ENCODE results near the gene HCN4. TPM values are rescaled to one million over a fixed set of nuclear protein-coding genes. Genes with fewer than 3 reads are reported as not detected.

HCN4 gene
- total RNA-seq, 1 donor from 2014 or later = 0.41 TPM

- DNase-seq (ENCODE audit: low spot score) = peak; percentile 64
- peaks cover 31% of the 10 kb centered on the region for H3K27me3 Mint-ChIP-seq (ENCODE audit: insufficient read depth, low read depth)
- no peak overlapping the region for H3K27ac ChIP-seq
- TF ChIP-seq EZH2 (IDR thresholded peaks at IDR 0.05) (no peak), EZH2phosphoT487 (IDR thresholded peaks at IDR 0.05) (no peak)
- H4K20me1 ChIP-seq (ENCODE audit: low read depth) = peaks cover 12% of the 10 kb centered on the region
- peak overlapping the region; percentile 84 for H3K4me2 ChIP-seq
- H3K4me1 Mint-ChIP-seq = peaks cover 24% of the 10 kb centered on the region
- no peak overlapping the region for H3K27ac Mint-ChIP-seq
- no peaks in the 10 kb centered on the region for H3K9me3 Mint-ChIP-seq
- no peaks in the 10 kb centered on the region for H3K36me3 ChIP-seq
- peak overlapping the region; percentile 89 for H3K4me3 Mint-ChIP-seq
- no peaks in the 10 kb centered on the region for H3K9me3 ChIP-seq (ENCODE audit: low read depth)
- peaks cover 69% of the 10 kb centered on the region for H3K27me3 ChIP-seq
- peaks cover 6% of the 10 kb centered on the region for H3F3A ChIP-seq (ENCODE audit: low read depth)
- H3K79me2 ChIP-seq (ENCODE audit: low read depth) = no peaks in the 10 kb centered on the region
- H3K36me3 Mint-ChIP-seq = no peaks in the 10 kb centered on the region
- peaks cover 10% of the 10 kb centered on the region for H3K4me1 ChIP-seq
- no peak overlapping the region for H3K9ac ChIP-seq
- peak overlapping the region; percentile 78 for H2AFZ ChIP-seq (replicated peaks)
- peak overlapping the region; percentile 85 for H3K4me3 ChIP-seq
These were observed 996 bp downstream of the HCN4 start for GRCh38 chr15:73367624-73368300.

- H2AFZ ChIP-seq (replicated peaks) = peak overlapping the region; percentile 78
- peak overlapping the region; percentile 84 for H3K4me2 ChIP-seq
- no peak overlapping the region for H3K9ac ChIP-seq
- Mint-ChIP-seq H3K4me3 (peak overlapping the region; percentile 89), H3K36me3 (no peaks in the 10 kb centered on the region), H3K9me3 (no peaks in the 10 kb centered on the region), H3K27me3 (ENCODE audit: insufficient read depth, low read depth) (peaks cover 31% of the 10 kb centered on the region), H3K27ac (no peak overlapping the region), H3K4me1 (peaks cover 27% of the 10 kb centered on the region)
- H3K27ac ChIP-seq = no peak overlapping the region
- peak; percentile 38 for TF ChIP-seq EZH2phosphoT487 (IDR thresholded peaks at IDR 0.05)
- TF ChIP-seq EZH2 (IDR thresholded peaks at IDR 0.05) = no peak
- peak overlapping the region; percentile 85 for H3K4me3 ChIP-seq
- H3K79me2 ChIP-seq (ENCODE audit: low read depth) = no peaks in the 10 kb centered on the region
- H3F3A ChIP-seq (ENCODE audit: low read depth) = peaks cover 6% of the 10 kb centered on the region
- DNase-seq (ENCODE audit: low spot score) = peak; percentile 54
- no peaks in the 10 kb centered on the region for H3K9me3 ChIP-seq (ENCODE audit: low read depth)
- H3K4me1 ChIP-seq = peaks cover 10% of the 10 kb centered on the region
- H4K20me1 ChIP-seq (ENCODE audit: low read depth) = peaks cover 12% of the 10 kb centered on the region
- peaks cover 68% of the 10 kb centered on the region for H3K27me3 ChIP-seq
- no peaks in the 10 kb centered on the region for H3K36me3 ChIP-seq
These were observed 1.8 kb downstream of the HCN4 start for GRCh38 chr15:73366766-73367623.

GRCh38 chr15:73364070-73364469, 4.7 kb downstream of the HCN4 start:
- Mint-ChIP-seq H3K27me3 (ENCODE audit: insufficient read depth, low read depth) (peaks cover 14% of the 10 kb centered on the region), H3K9me3 (no peaks in the 10 kb centered on the region), H3K36me3 (no peaks in the 10 kb centered on the region), H3K4me3 (no peak overlapping the region), H3K4me1 (peaks cover 23% of the 10 kb centered on the region), H3K27ac (peak overlapping the region; percentile 48)
- H3K4me3 ChIP-seq = no peak overlapping the region
- H3K36me3 ChIP-seq = no peaks in the 10 kb centered on the region
- H3K4me2 ChIP-seq = no peak overlapping the region
- H3K79me2 ChIP-seq (ENCODE audit: low read depth) = no peaks in the 10 kb centered on the region
- peaks cover 39% of the 10 kb centered on the region for H3K27me3 ChIP-seq
- H2AFZ ChIP-seq (replicated peaks) = no peak overlapping the region
- peaks cover 6% of the 10 kb centered on the region for H3F3A ChIP-seq (ENCODE audit: low read depth)
- peaks cover 12% of the 10 kb centered on the region for H4K20me1 ChIP-seq (ENCODE audit: low read depth)
- H3K9me3 ChIP-seq (ENCODE audit: low read depth) = no peaks in the 10 kb centered on the region
- no peak overlapping the region for H3K9ac ChIP-seq
- no peak for DNase-seq (ENCODE audit: low spot score)
- no peak overlapping the region for H3K27ac ChIP-seq
- H3K4me1 ChIP-seq = peaks cover 6% of the 10 kb centered on the region
- no peak for TF ChIP-seq EZH2phosphoT487 (IDR thresholded peaks at IDR 0.05)

- TF ChIP-seq CTCF (IDR thresholded peaks at IDR 0.05) (no peak), EZH2 (IDR thresholded peaks at IDR 0.05) (no peak), EZH2phosphoT487 (IDR thresholded peaks at IDR 0.05) (no peak)
- Histone ChIP-seq H3K27ac (no peak overlapping the region), H3K4me1 (peaks cover 6% of the 10 kb centered on the region), H3K9ac (no peak overlapping the region), H2AFZ (replicated peaks) (no peak overlapping the region), H3K4me2 (no peak overlapping the region), H3F3A (ENCODE audit: low read depth) (peaks cover 6% of the 10 kb centered on the region), H4K20me1 (ENCODE audit: low read depth) (peaks cover 12% of the 10 kb centered on the region), H3K4me3 (no peak overlapping the region), H3K79me2 (ENCODE audit: low read depth) (no peaks in the 10 kb centered on the region), H3K9me3 (ENCODE audit: low read depth) (no peaks in the 10 kb centered on the region), H3K27me3 (peaks cover 27% of the 10 kb centered on the region), H3K36me3 (no peaks in the 10 kb centered on the region)
- DNase-seq (ENCODE audit: low spot score) = no peak
- Mint-ChIP-seq H3K36me3 (no peaks in the 10 kb centered on the region), H3K9me3 (no peaks in the 10 kb centered on the region), H3K27ac (no peak overlapping the region), H3K4me1 (peaks cover 23% of the 10 kb centered on the region), H3K4me3 (no peak overlapping the region), H3K27me3 (ENCODE audit: insufficient read depth, low read depth) (peaks cover 13% of the 10 kb centered on the region)
These were observed 5.9 kb downstream of the HCN4 start for GRCh38 chr15:73362900-73363299.

All from neural progenitor cell (in vitro differentiated cells).